ENCODE data around the gene HEXA.

GRCh38 chr15:72368899-72369298 is 6.9 kb downstream of the HEXA start:
- TF ChIP-seq CTCF (IDR thresholded peaks at IDR 0.05) (no peak), EP300 (IDR thresholded peaks at IDR 0.05) (peak in 1 of 2 donors; percentile 22), POLR2A (IDR thresholded peaks at IDR 0.05) (no peak)
